HG03159 (cell line): ENCODE results near the gene PDGFC.

ENCODE experiments used
- ATAC-seq: cut with Tn5 transposase; IDR thresholded peaks from one replicate; pipeline ENCODE4 v1.9.1; 2021; ENCODE audit warnings: mild to moderate bottlenecking, moderate library complexity; ENCODE audit not compliant: unreplicated experiment

Gene PDGFC

DNA sequence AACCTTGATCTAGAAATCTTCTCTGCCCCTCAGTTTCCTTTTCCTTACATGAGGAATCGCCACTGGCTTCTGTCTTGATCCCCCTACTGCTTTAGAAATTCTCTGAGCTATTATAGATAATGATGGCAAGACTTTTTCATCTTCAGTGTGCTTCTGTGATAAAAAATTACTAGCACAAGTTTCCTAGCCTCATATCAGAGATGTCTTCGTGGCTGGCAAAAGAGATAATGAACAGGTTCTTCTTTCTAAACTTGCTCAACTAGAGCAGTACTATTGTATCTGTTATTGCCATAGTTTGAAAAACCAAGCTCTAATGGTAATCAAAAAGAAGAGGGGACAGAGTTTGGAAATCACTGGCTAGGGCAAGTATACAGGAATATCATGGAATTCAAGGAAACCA lies 4.1 kb upstream of the PDGFC start:
- ATAC-seq = no peak

DNA sequence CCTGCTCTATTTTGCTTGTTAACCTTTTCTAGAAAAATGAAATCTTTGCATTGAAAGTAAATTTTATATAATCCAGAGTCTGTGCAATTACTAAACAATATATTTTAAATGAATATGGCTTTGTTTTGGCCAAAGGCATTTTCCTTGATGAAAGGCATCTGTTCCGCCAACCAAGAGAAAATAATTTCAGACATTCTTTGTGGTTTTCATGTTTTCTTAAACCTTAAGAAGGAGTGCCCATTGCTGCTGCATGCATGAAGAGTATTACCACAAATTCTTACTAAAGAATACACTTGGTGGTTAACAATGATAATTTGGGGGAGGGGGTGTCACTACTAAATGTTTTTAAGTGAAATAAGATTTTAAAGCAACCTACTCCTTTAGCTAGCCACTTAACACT lies 2.7 kb upstream of the PDGFC start:
- no peak for ATAC-seq

DNA sequence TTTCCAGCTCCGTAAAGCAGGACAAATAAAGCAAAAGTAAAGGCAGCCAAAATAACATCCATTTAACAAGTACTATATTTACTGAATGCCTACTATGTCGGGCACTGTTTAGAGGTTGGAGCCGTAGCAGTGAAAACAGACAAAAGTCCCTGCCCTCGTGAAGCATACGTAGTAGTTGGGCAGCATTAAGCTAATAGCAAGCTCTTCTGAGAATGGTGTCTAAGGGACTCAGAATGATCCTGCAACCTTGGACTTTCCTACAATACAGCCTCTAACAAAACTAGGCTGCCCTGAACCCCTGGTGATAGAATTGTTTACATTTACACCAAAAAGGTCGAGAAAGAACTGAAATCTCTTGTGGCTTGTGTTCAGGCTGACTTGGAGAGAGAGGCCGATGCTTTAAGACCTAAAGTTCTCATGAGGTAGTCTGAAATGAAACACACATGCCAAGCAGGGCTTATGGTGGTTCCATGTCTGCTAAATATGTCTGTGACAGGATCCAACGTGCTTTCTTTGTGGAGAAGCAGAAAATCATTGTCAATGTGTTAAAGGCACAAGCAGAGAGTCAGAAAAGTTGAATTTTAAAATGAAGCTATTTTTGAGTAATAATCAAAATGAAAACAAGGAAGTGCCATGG lies 898 bp upstream of the PDGFC start:
- no peak for ATAC-seq

DNA sequence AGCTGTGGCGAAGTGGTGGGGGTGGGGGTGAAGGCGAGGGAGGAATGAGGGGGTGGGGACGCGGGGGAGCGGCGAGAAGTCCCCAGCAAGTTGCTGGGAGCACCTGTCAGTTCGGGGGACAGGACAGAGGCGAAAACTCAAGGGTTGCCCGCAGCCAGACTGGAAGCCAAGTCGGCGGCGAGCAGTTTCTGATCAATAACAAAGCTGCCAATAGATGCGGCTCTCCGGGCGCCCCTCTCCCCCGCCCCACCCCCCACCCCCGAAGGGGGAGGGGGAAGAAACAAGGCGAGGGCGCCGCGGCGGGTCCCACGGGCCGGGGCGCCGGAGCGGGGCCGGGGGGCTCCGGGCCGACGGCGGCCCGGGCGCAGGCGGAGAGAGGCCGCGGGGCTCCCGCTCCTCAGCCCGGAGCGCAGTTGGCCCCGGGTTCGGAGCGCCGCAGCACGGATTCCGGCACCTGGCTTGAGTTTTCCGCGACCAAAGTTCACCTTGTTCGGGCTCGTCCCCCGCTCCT lies 379 bp downstream of the PDGFC start:
- peak; percentile 10 for ATAC-seq

DNA sequence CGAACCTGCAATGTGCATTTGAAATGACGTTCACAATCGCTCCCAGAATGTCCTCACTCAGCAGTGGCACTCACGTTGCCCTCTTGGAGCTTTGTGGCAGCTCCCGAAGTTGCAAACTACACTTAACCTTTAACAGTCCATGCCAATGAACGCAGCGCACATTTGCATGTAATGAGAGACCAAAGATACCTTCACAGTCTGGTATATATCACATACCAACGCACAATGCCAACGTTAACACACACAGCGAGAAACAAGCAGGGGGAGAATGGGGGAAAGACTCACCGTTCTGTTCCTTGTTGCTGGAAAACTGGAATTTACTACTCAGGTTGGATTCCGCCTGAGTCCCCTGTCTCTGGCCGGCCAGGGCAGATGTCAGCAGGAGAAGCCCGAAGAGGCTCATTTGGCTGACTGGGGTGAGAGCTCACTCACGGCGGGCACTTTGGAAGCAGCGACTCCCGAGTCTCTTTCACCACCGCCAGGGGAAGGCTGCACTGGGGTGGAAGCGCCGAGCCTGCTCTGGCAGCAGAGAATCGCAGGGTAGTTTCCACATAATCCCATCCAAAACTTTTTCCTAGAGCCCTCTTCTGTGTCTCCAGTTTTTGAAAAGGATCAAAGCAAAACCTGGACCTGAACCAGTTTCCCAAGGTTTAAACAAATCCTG lies 966 bp downstream of the PDGFC start:
- ATAC-seq = no peak

DNA sequence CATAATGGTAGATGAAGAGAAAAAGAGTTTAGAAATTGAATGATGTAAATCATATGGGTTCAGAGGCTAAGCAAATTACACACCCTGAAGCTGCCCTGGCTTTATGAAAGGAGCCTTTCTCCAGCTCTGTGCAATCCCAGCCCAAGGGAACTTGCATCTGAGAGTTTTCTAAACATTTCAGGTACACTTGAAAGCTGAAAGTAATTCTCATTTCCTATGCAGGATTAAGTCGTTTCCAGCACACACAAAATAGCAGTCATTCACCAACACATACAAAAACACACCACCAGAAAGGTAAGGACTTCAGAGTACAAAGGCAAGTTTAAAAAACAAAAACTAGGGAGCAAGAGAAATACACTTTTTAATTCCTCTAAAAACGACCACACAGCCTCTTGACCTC lies 1.7 kb downstream of the PDGFC start:
- no peak for ATAC-seq

DNA sequence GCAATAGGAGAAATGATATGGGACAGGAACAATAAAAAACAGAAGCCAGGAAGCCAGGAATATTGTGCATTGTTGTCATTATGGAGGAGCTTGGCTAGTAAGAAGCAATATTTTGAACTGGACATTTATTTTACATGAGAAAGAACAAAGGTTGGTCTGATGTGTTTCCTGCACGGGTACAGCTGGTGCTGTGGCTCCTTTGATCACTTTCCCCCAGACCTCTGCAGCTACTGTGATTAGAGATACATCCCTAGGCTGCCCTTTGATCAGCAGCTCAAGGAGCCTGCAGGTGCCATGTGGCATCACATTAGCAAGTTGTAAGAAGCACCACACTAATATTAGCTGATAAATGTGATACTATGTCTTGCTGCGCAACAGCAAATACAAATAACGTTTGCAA lies 2.5 kb downstream of the PDGFC start:
- no peak for ATAC-seq

DNA sequence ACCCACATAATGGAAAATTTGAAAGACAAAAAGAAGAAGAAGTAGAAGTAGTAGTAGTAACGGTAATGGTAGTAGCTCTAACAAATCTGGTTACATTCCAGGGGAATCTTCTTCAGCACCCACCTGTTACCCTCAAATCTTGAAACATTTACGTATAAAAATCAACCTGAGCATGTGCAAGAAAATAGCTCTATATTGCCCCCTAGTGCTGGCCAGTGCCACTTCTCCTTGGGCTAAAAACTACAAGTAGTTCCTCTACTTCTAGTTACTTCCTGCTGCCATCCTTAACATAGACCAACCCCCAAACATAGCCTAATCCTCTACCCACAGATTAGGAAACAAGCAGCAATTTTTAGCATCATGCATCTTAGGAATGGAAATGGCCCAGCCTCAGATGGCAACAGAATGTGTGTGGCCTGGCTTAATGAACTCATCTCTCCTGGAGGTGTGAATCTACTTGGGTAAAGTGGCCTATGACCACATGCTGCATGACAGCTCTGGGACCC lies 3.1 kb downstream of the PDGFC start:
- peak; percentile 83 for ATAC-seq

DNA sequence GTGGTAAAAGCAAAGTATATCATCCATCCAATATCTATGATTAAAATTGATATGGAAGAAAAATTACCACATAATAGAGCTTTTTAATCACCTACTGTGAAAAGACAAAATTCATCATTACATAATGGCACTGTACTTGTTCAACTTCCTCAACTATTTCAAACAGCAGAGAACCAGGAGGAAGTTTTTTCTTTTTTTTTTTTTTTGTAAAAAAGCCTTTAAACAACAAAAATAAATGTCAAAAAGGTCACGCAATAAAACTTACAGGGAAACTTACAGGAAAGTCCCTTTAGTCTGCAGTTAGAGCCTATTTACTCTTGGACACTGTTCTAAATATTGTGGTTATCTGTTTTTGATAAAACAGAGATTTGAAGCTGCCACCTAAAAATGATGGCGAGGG lies 4.8 kb downstream of the PDGFC start:
- ATAC-seq = no peak

DNA sequence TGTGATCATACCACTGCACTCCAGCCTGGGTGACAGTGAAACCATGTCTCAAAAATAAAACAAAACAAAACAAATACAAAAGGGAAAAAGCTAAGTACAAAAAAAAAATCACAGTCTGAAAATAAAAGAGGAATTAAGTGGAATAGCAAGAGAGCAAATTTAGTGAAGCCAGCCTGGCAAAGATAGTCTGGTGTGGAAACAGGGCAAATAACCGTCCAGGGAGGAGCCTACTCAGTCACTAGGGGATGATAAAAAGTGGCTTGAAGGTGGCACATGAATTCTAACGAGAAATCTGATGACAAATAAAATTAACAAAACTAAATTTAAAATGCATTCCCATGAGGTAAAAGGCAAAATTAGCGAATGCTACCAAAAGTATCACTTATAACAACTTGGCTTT lies 8.2 kb downstream of the PDGFC start:
- ATAC-seq = no peak

DNA sequence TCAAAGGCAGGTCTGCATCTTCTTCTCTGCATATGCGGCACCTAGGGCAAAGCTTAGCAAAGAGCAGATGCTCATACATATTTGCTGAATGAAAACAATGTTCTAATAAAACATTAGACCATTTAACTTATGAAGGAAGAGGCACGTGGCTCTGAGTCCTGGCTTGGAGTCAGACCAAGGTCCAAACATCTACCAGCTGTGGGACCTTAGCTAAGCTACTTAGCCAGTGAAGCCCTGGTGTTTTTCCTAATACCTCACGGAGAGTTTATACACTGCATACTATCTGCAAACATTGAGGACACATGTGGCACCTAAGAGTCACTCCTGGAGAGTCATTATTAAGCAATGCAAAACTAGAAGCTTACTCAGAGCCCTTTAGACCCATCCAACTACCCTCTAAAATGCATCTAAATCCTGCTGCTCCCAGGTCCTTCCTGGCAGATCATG lies 9.0 kb downstream of the PDGFC start:
- ATAC-seq = no peak

DNA sequence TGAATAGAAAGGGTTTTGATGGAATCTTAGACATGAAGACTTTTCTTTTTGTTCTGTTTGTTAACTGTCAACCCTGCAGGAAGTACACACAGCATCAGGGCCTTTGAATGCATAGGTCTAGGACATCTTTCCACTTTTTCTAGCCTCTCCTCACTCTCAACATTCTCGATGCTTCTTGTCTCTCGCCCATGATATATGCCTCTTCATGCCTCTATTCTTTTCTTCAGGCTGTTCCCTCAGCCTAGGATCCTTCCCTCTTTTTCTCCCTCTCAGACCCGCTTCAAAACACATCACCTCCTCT lies 9.6 kb downstream of the PDGFC start:
- ATAC-seq = no peak

DNA sequence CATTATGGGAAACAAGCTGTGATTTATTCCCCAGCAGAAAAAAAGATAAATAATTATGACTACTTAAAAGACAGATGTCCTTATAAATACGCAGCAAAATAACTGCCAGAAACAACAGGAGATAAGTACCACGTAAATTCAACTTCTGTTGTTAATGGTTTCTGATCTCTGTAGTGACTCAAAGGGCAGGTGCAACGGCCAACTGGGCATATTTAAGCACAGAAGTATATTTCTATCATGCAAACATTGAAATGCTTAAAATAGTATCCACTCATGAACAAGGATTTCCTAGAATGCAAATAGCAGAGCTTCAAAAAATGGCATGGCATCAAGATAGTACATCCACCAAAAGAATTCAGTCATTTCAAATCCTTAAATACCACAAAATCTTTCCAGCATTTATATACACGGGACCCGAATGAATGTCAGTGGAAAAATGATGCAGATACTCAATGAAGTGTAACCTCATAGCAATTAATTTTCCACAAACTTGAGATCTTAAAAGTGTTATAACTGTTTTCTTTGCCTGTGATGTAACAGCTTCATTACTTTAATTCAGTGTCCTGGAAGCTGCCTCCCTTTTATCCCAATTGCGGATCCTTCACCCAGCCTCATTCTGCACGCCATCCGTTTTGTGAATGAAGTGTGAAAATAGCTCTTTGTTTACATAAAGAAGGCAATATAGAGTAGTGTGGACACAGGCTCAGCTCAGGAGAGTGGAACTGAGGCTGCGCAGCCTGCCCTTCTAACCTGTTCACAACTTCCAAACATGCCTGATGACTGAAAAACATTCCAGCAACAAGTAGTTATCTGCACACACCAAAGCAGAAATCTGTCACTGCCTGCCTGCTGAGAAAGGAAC lies 10.2 kb downstream of the PDGFC start:
- no peak for ATAC-seq

DNA sequence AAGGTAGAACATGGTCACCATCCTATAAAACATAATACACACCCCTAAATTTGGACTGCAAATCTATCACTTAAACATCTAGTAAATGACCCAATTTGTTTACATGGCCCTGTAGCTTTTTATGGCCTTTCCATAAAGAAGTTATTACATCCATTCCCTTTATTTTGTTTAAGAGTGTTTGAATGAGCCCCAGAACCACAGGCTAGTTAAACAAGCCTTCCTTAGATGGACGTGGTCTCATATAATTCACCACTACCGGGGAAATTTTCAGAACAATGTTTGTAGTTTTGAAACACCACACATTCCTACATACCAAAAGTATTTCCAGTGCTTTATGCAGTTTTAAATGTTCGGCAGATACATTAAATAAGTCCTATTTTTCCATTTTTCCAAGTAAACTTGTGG lies 12.3 kb downstream of the PDGFC start:
- ATAC-seq = no peak

DNA sequence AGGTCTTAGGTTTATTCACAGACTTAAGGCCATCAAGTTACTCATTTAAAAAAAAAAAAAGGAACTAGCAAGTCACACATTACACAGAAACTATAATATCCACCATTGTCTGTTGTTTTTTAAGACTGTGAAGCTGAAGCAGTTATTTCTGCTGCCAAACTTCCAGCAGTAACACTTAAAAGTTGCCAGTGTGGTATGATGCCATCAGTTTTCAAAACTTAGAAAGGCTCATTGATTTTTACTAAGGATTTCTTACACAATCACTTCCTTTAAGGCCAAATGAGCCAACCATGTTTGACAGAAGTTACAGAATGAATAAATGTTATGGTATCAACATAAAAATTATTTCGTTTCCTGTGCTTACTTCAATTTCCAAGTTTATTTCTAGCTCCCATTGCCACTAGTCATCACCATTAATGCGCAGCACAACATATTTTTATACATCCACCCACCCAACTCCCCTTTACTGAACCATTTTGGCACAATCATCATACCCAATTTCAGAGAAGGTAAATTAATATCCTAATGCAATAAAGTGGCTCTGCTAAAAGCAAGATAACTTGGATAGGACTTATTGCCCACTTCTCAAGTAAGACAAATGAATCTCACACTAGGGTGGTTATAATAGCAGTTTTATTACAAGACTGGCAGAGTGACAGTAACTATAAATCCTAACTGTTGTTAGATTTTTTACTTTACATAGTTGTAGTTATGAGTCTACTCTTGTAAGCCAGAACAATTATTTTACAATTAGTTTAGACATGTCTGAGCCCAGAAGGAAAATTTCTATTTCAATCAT lies 13.1 kb downstream of the PDGFC start:
- ATAC-seq = no peak

DNA sequence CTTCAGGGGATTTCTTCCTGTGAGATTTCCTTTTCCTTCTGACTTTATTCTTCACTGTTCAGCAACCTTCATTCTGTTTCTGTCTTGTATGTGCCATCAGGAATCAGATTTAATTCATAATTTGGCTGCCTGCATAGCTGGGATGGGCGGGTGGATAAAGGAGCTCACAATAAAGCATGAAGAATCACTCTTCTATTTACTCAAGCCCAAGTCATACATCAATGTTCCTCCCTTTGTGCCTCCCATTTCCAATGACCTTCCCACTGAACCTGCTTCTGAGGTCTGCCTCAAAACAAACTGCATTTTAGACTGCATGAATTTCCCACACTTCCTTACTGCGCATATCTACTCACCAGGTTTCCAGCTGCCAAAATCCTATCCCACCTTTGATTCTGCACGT lies 14.0 kb downstream of the PDGFC start:
- no peak for ATAC-seq

DNA sequence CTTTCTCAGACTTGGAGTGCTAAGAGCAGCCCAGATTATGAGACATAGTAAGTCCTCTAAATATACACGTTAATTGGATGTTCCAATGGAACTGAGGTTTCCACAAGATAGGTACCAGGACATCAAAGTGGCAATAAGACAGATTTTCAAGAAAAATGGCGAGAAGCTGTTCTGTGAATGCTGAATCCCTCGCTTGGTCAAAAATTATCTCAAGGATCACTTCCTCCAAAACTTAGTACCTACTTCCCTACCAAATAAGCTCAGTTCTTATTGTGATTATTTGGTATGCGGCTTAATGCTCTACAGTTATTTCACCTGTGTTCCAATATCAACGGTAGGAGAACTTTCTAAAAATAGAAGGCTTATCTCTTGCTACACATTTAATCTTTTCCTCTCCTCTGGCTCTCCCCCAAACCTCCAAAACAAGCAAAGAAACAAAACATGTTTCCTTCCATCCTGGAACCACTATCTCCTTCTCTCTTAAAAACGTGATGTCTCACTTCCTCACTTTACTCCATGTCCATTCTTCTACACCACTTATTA lies 14.7 kb downstream of the PDGFC start:
- ATAC-seq = no peak

DNA sequence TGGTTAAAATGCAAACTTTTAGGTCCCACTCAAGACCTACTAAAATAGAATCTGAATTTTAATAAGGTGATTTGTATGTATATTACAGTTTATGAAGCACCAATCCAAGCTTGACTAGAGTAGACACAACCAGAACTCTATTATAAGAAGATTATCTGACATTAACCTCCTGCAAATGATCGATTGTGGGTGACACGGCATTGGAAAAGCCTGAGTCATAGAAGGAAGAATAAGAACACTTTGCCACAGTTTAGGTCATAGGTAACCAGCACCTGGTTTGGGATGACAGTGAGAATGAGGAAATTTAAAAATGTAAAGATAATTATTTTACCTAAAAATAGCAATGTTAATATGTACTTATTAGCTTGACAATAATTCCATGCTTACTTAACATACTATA lies 15.2 kb downstream of the PDGFC start:
- ATAC-seq = no peak

DNA sequence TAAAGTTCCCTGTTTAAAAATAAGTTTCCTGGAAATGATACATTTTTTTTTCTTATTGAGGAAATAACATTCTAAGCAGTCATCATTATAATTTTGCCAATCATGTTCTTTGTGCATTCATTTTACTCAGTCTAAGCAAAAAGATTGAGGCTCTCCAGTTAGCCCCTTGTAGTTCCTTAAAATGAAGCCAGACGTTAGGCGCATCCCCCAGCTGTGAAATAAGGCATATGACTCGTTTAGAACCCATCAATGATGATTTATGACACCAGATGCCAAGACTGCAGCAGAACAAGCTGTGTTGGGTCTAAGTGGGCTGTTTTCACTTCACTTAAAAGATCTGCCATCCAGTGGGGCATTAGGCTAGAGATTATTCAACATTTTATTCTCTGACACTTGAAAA lies 17.0 kb downstream of the PDGFC start:
- no peak for ATAC-seq

DNA sequence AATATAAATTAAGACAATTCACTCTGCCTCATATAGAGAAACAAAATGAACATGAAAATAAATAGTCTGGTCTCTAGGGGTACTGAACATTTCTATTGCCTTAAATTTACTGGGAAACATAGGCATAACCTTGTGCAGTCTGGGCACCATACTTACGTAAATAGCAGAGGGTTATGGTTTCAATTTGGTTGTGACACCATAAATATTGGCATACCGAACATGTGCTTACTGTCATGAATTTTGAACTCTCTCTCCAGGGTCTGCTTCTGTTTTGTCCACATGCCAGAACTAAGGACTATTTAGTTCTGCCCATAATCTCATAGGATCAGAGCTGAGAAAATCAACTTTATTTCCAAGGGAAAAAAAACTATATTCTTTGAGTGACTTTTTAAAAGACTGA lies 17.6 kb downstream of the PDGFC start:
- ATAC-seq = no peak

DNA sequence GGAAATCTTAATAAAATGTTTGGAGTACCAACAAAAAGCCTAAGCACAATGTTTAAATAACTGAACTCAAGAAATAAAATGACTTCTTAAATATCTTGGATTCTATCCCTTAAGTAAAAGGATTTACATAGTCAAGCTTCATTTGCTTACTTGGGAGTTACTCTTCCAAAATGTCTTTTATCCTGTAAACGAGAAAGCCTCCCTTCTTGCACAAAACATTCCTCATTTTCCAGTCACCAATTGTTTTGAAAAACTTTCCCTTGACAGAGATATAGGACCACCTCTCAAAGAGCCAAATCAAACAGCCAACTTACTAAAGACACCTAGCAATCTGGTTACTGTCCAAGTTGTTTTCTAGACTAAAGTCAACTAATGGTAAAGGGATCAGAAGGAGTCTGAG lies 18.6 kb downstream of the PDGFC start:
- no peak for ATAC-seq
